Measurements from ENCODE around the gene BLVRA. TPM values are rescaled to one million over a fixed set of nuclear protein-coding genes. Genes with fewer than 3 reads are reported as not detected.
"Not testable (repeated sequence)": the region's sequence is repeated elsewhere in the genome, so short reads cannot be mapped to it uniquely, and the experiment has no call there.

The BLVRA gene
- total and polyA plus RNA-seq, 5 donors: 29.5 to 57.4 (median 47.9) TPM

DNA sequence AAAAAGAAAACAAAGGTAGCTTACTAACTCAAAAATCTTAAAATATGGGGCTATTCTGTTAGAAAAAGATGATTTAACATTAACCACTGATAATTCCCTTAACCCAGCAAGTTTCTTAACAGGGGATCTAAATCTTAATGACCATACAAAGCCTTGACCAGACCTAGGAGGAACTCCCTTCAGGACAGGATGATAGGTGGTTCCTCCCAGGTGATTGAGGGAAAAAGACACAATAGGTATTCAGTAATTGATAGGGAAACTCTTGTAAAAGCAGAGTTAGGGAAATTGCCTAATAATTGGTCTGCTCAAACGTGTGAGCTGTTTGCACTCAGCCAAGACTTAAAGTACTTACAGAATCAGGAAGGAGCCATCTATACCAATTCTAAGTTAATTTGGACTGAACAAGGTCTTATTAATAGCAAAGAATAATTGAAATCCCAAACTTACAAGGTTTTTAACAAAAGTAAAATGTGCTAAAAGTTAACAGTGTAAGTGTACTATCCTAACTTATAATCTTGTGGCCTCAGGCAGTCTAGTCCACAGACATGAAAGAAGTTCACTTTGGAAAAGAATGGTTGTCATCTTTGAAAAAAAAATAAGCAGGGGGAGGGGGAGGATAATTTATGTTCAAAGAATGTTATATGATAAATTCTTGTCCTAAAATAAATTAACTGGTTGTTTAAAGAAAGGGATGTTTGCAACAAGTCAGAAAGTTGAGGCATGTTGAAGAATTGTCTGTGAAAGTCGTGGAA, 57.7 kb downstream of the BLVRA start:
- H3K4me1 ChIP-seq (ENCODE audit: control insufficient read depth, insufficient read depth, low read length); H3K27me3 ChIP-seq (ENCODE audit: control insufficient read depth, insufficient read depth); ATAC-seq; intact Hi-C loops (cut with DNase I); H3K4me3 ChIP-seq (ENCODE audit: low read length); H3K27ac ChIP-seq (ENCODE audit: low read length); H3K9me3 ChIP-seq (ENCODE audit: control insufficient read depth, low read length); DNase-seq: not testable (repeated sequence)
- 63% methylated on average over 2 of the region's 2 CpGs for WGBS

DNA sequence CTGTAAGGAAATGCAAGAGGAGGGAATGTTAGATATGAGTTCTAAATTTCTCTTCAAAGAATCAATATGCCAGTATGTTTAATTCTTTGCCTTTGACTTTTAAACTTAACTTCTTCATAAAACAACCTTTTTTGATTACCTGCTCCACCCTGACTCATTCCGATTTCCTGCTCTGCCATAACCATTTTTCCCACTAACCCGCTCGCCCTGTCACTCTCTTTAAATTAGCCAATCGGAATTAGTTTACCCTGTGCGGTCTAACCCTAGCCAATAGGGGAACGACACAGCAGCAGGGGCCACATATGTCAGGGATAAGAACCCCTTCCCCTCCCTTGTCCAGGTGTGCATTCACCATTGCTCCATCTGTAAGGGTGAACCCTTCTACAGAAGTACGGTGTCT, 64.9 kb downstream of the BLVRA start:
- 94% methylated on average over 7 of the region's 7 CpGs for WGBS
- H3K9me3 ChIP-seq (ENCODE audit: control insufficient read depth, low read length); intact Hi-C loops (cut with DNase I); H3K4me3 ChIP-seq (ENCODE audit: low read length); H3K4me1 ChIP-seq (ENCODE audit: control insufficient read depth, insufficient read depth, low read length); DNase-seq; H3K27me3 ChIP-seq (ENCODE audit: control insufficient read depth, insufficient read depth); ATAC-seq; H3K27ac ChIP-seq (ENCODE audit: low read length): not testable (repeated sequence)

DNA sequence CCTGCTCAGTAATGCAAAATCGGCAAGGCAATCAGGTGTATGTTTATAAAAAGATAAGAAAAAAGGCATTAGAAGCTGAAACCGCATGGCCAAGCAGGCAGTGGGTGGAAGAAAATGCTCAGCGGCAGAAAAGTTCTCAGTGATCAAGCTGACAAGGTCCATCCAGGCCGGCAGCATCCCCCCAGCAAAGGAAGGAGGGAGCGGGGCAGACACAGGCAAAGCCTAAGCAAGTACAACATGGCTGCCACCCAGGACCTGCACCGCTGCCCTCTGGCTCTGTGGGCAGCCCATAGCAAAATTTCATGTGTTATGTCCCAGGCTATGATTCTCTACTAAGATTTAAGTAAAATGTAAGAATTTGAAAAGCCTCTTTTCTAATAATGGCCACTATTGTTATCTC, 65.5 kb downstream of the BLVRA start:
- Histone ChIP-seq H3K4me1 (ENCODE audit: control insufficient read depth, insufficient read depth, low read length) (no peaks in the 10 kb centered on the region), H3K9me3 (ENCODE audit: control insufficient read depth, low read length) (no peaks in the 10 kb centered on the region), H3K4me3 (ENCODE audit: low read length) (no peak overlapping the region), H3K27me3 (ENCODE audit: control insufficient read depth, insufficient read depth) (no peaks in the 10 kb centered on the region), H3K27ac (ENCODE audit: low read length) (no peak overlapping the region)
- intact Hi-C loops (cut with DNase I): no loop called here
- DNase-seq (no peak), ATAC-seq (no peak)
- 79% methylated on average over 6 of the region's 6 CpGs for WGBS

DNA sequence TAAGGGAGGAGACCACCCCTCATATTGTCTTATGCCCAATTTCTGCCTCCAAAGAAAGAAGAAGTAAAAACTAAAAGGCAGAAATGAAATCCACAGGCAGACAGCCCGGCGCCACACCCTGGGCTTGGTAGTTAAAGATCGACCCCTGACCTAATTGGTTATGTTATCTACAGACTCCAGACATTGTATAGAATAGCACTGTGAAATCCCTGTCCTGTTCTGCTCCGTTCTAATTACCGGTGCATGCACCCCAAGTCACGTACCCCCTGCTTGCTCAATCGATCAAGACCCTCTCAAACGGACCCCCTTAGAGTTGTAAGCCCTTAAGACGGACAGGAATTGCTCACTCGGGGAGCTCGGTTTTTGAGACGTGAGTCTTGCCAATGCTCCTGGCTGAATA, 66.0 kb downstream of the BLVRA start:
- ATAC-seq; H3K9me3 ChIP-seq (ENCODE audit: control insufficient read depth, low read length); H3K4me3 ChIP-seq (ENCODE audit: low read length); intact Hi-C loops (cut with DNase I); H3K27me3 ChIP-seq (ENCODE audit: control insufficient read depth, insufficient read depth); H3K4me1 ChIP-seq (ENCODE audit: control insufficient read depth, insufficient read depth, low read length); H3K27ac ChIP-seq (ENCODE audit: low read length); DNase-seq: not testable (repeated sequence)
- WGBS: 79% methylated on average over 12 of the region's 12 CpGs

DNA sequence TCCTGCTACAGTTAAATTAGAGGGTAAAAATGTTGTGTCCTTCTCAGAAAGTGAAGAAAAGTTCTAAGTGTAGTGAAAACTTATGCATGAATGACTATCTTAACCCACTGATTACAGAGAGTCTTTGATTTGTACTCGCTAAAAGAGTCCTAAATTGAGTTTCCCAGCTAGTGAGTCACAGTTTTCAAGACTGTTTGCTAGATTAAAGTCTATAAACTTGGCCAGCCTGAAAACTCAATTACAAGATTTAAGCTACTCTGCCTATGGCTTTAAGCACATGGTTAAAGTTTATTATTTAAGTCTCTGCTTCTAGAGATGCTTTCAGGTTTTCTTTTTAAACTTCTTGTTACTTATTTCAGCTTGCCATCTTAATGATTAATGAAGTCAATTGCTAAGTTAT, 66.5 kb downstream of the BLVRA start:
- DNase-seq (no peak), ATAC-seq (no peak)
- Histone ChIP-seq H3K4me1 (ENCODE audit: control insufficient read depth, insufficient read depth, low read length) (no peaks in the 10 kb centered on the region), H3K4me3 (ENCODE audit: low read length) (no peak overlapping the region), H3K27me3 (ENCODE audit: control insufficient read depth, insufficient read depth) (no peaks in the 10 kb centered on the region), H3K27ac (ENCODE audit: low read length) (no peak overlapping the region), H3K9me3 (ENCODE audit: control insufficient read depth, low read length) (no peaks in the 10 kb centered on the region)
- WGBS: 29% methylated on average over 1 of the region's 1 CpG
- intact Hi-C loops (cut with DNase I): no loop called here

DNA sequence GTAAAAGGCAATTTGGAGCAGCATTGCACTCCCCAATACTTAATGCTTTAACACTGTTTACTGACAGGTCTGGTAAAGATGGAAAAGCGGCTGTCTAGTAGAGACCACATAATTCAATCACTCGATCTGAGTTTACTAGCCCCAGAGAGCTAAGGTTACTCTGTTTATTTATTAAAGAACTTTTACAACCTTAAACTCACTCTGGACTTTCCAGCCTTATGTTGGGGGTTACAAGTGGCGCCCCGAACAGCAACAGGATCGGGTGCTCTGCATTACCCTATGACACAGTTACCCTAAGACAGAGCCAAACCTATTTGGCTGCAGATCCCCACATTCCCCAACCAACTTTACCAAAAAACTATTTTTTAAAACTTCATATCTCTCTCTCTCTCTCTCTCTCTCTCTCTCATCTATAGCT, 66.9 kb downstream of the BLVRA start:
- Histone ChIP-seq H3K9me3 (ENCODE audit: control insufficient read depth, low read length) (no peaks in the 10 kb centered on the region), H3K4me3 (ENCODE audit: low read length) (no peak overlapping the region), H3K27me3 (ENCODE audit: control insufficient read depth, insufficient read depth) (no peaks in the 10 kb centered on the region), H3K27ac (ENCODE audit: low read length) (no peak overlapping the region), H3K4me1 (ENCODE audit: control insufficient read depth, insufficient read depth, low read length) (no peaks in the 10 kb centered on the region)
- DNase-seq (no peak), ATAC-seq (no peak)
- WGBS: 81% methylated on average over 5 of the region's 5 CpGs
- intact Hi-C loops (cut with DNase I): no loop called here

DNA sequence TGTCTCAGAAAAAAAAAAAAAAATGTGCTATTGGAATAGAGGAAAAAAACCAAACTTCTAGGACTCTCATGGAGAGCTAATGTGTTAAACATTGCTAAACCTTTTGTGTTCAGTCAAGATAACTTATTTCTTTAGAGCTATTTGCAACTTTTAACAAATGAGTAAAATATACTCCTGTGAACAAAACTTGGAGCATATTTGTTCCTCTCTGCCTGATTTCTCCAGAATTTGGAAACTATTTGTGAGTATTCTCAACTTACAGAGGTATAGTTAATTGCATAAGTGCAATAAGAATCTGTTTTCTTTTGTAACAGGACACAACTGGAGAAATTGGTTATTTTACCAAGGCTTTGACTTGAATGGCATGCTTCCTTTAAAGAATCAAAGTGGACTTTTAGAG, 72.4 kb downstream of the BLVRA start:
- H3K4me3 ChIP-seq (ENCODE audit: low read length); ATAC-seq; H3K27ac ChIP-seq (ENCODE audit: low read length); DNase-seq; H3K9me3 ChIP-seq (ENCODE audit: control insufficient read depth, low read length); H3K4me1 ChIP-seq (ENCODE audit: control insufficient read depth, insufficient read depth, low read length); H3K27me3 ChIP-seq (ENCODE audit: control insufficient read depth, insufficient read depth): not testable (repeated sequence)
- intact Hi-C loops (cut with DNase I): loop anchor here in 1 of 4 donors (10.0 kb wide), 2 partner anchors 106 to 886 kb away; partner anchors contain the start of gene COA1

DNA sequence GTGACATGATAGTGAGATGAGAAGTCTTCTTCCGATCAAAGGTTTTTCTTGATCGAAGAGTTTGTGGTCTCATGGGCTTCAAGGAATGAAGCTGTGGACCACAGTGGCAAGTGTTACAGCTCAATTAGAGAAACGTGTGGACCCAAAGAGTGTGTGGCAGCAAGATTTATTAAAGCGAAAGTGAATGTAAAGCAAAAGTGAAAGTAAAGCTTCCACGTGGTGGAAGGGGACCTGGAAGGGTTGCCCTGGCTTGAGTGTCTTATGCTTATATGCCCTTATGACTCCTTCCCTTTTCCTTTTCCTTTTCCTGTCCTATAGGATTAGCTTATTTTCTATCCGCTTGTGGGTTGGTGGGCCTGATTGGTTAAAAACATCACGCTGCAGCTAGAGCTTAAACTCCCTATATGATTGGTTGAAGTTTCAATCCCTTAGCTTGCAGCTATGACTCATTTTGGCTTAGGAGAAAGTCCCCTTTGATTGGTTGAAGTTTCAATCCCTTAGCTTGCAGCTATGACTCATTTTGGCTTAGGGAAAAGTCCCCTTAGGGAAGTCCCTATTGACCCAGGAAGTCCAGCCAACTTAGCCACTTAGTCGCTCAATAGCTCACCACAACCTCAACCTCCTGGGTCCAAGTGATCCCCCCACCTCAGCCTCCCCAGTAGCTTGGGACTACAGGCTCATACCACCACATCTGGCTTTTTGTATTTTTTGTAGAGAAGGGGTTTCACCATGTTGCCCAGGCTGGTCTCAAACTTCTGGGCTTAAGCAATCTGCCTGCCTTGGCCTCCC, 76.2 kb downstream of the BLVRA start:
- 69% methylated on average over 8 of the region's 8 CpGs for WGBS
- intact Hi-C loops (cut with DNase I): loop anchor here in 2 of 4 donors (5.0 to 10.0 kb wide), 3 partner anchors 110 to 890 kb away; partner anchors contain the start of genes COA1 (in 1 of the 2) and STK17A (in 1 of the 2)
- Histone ChIP-seq H3K27ac (ENCODE audit: low read length) (no peak overlapping the region), H3K9me3 (ENCODE audit: control insufficient read depth, low read length) (no peaks in the 10 kb centered on the region), H3K27me3 (ENCODE audit: control insufficient read depth, insufficient read depth) (no peaks in the 10 kb centered on the region), H3K4me3 (ENCODE audit: low read length) (no peak overlapping the region), H3K4me1 (ENCODE audit: control insufficient read depth, insufficient read depth, low read length) (no peaks in the 10 kb centered on the region)
- ATAC-seq (peak in 1 of 2 donors; percentile 15), DNase-seq (no peak)

DNA sequence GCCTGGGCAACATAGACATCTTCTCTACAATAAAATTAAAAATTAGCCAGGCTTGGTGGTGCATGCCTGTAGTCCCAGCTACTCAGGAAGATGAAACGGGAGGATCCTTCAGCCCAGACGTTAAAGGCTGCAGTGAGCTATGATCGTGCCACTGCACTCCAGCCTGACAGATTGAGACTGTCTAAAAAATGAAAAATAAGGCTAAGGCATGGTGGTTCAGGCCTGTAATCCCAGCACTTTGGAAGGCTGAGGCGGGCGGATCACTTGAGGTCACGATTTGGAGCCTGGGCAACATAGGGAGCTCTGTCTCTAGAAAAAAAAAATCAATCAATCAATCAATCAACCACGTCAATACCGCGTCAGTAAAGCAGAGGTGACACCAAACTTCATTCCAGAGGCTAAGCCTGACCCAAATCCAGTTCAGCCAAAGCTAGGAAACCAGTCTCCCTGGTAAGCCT, 79.8 kb downstream of the BLVRA start:
- ATAC-seq: peak; percentile 14 to 24
- Histone ChIP-seq H3K4me3 (ENCODE audit: low read length) (no peak overlapping the region), H3K27me3 (ENCODE audit: control insufficient read depth, insufficient read depth) (no peaks in the 10 kb centered on the region), H3K4me1 (ENCODE audit: control insufficient read depth, insufficient read depth, low read length) (no peaks in the 10 kb centered on the region), H3K9me3 (ENCODE audit: control insufficient read depth, low read length) (no peaks in the 10 kb centered on the region), H3K27ac (ENCODE audit: low read length) (peak overlapping the region; percentile 59)
- no peak for DNase-seq
- intact Hi-C loops (cut with DNase I): loop anchor here in 2 of 4 donors (5.0 to 10.0 kb wide), 3 partner anchors 113 to 893 kb away; partner anchors contain the start of genes COA1 (in 1 of the 2) and STK17A (in 1 of the 2)
- 79% methylated on average over 9 of the region's 9 CpGs for WGBS

DNA sequence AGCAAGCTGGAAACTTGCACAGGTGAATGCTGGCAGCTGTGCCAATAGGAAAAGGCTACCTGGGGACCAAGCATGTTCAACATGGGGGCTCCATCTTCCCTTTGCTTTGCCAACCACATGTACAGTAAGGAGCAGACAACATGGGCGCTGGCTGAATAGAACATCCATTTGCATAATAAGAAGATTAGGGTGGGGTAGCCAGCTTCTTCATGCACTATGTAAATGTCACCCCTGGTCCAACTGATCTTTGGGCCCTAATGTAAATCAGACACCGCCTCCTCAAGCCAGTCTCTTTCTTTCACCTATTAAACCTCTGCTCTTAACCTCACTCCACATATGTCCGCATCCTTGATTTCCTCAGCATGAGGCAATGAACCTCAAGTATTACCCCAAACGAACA, 84.8 kb downstream of the BLVRA start:
- no peak for DNase-seq
- intact Hi-C loops (cut with DNase I): loop anchor here in 1 of 4 donors (10.0 kb wide), 1 partner anchor 268 kb away; no protein-coding TSS in a partner anchor
- no peaks in the 10 kb centered on the region for H3K27me3 ChIP-seq (ENCODE audit: control insufficient read depth, insufficient read depth)
- no peak overlapping the region for H3K4me3 ChIP-seq (ENCODE audit: low read length)
- H3K9me3 ChIP-seq (ENCODE audit: control insufficient read depth, low read length): no peaks in the 10 kb centered on the region
- no peak overlapping the region for H3K27ac ChIP-seq (ENCODE audit: low read length)
- no peak for ATAC-seq
- no peaks in the 10 kb centered on the region for H3K4me1 ChIP-seq (ENCODE audit: control insufficient read depth, insufficient read depth, low read length)
- 90% methylated on average over 4 of the region's 4 CpGs for WGBS

DNA sequence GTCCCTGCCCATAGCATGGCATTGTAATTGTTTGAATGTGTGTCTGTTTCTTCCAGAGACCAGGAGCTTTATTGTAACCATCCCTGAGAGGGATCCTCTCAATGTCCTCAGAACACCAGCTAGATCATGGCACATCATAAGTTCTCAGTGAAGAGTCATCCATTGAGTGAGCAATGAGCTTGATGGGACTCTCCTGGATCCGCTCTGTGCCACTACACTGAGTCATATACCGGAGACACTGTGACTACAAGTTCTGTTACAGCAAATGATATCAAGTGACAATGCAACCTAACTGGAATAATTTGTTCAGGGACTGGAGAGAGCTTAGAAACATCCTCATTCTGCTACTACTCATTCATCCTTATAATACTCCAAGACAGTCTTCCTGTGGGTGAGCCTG, 85.8 kb downstream of the BLVRA start:
- intact Hi-C loops (cut with DNase I): loop anchor here in 1 of 4 donors (10.0 kb wide), 1 partner anchor 269 kb away; no protein-coding TSS in a partner anchor
- Histone ChIP-seq H3K27me3 (ENCODE audit: control insufficient read depth, insufficient read depth) (no peaks in the 10 kb centered on the region), H3K27ac (ENCODE audit: low read length) (no peak overlapping the region), H3K9me3 (ENCODE audit: control insufficient read depth, low read length) (no peaks in the 10 kb centered on the region), H3K4me1 (ENCODE audit: control insufficient read depth, insufficient read depth, low read length) (no peaks in the 10 kb centered on the region), H3K4me3 (ENCODE audit: low read length) (no peak overlapping the region)
- no peak for DNase-seq
- no peak for ATAC-seq
- WGBS: 98% methylated on average over 2 of the region's 2 CpGs

Measured in right cardiac atrium (tissue), 5 donors.